ENCODE results near the gene CD84. TPM values are rescaled to one million over a fixed set of nuclear protein-coding genes. Genes with fewer than 3 reads are reported as not detected.

CD84 gene
- total RNA-seq, 1 donor from 2014 or later = not detected

GRCh38 chr1:160626509-160627342 is 47.4 kb upstream of the CD84 start:
- Histone ChIP-seq H4K20me1 (ENCODE audit: low read depth) (no peaks in the 10 kb centered on the region), H3K4me3 (no peak overlapping the region), H3K27ac (no peak overlapping the region), H3K9me3 (ENCODE audit: low read depth) (no peaks in the 10 kb centered on the region), H3K27me3 (no peaks in the 10 kb centered on the region), H3K9ac (no peak overlapping the region), H3K4me1 (no peaks in the 10 kb centered on the region), H2AFZ (replicated peaks) (no peak overlapping the region), H3K36me3 (no peaks in the 10 kb centered on the region), H3K79me2 (ENCODE audit: low read depth) (no peaks in the 10 kb centered on the region), H3F3A (ENCODE audit: low read depth) (no peaks in the 10 kb centered on the region), H3K4me2 (no peak overlapping the region)
- DNase-seq (ENCODE audit: low spot score) = no peak
- Mint-ChIP-seq H3K27ac (no peak overlapping the region), H3K27me3 (ENCODE audit: insufficient read depth, low read depth) (peaks cover 2% of the 10 kb centered on the region), H3K36me3 (no peaks in the 10 kb centered on the region), H3K9me3 (no peaks in the 10 kb centered on the region), H3K4me1 (peaks cover 3% of the 10 kb centered on the region), H3K4me3 (no peak overlapping the region)
- no peak for TF ChIP-seq CTCF (IDR thresholded peaks at IDR 0.05)
- no peak for TF ChIP-seq EZH2phosphoT487 (IDR thresholded peaks at IDR 0.05)
- no peak for TF ChIP-seq EZH2 (IDR thresholded peaks at IDR 0.05)

GRCh38 chr1:160625725-160626498 is 46.6 kb upstream of the CD84 start:
- Histone ChIP-seq H3K4me1 (no peaks in the 10 kb centered on the region), H3K9me3 (ENCODE audit: low read depth) (no peaks in the 10 kb centered on the region), H3F3A (ENCODE audit: low read depth) (no peaks in the 10 kb centered on the region), H3K36me3 (no peaks in the 10 kb centered on the region), H3K4me3 (no peak overlapping the region), H3K27ac (no peak overlapping the region), H3K79me2 (ENCODE audit: low read depth) (no peaks in the 10 kb centered on the region), H2AFZ (replicated peaks) (no peak overlapping the region), H3K27me3 (no peaks in the 10 kb centered on the region), H4K20me1 (ENCODE audit: low read depth) (no peaks in the 10 kb centered on the region), H3K9ac (no peak overlapping the region), H3K4me2 (no peak overlapping the region)
- no peaks in the 10 kb centered on the region for H3K36me3 Mint-ChIP-seq
- H3K4me3 Mint-ChIP-seq = no peak overlapping the region
- H3K27me3 Mint-ChIP-seq (ENCODE audit: insufficient read depth, low read depth) = peaks cover 4% of the 10 kb centered on the region
- no peaks in the 10 kb centered on the region for H3K9me3 Mint-ChIP-seq
- no peak for DNase-seq (ENCODE audit: low spot score)
- TF ChIP-seq CTCF (IDR thresholded peaks at IDR 0.05) = no peak
- TF ChIP-seq EZH2phosphoT487 (IDR thresholded peaks at IDR 0.05) = no peak
- TF ChIP-seq EZH2 (IDR thresholded peaks at IDR 0.05) = no peak
- no peak overlapping the region for H3K27ac Mint-ChIP-seq
- peaks cover 2% of the 10 kb centered on the region for H3K4me1 Mint-ChIP-seq

GRCh38 chr1:160625321-160625720 is 46.0 kb upstream of the CD84 start:
- Histone ChIP-seq H3K79me2 (ENCODE audit: low read depth) (no peaks in the 10 kb centered on the region), H3K27ac (no peak overlapping the region), H3K9me3 (ENCODE audit: low read depth) (no peaks in the 10 kb centered on the region), H4K20me1 (ENCODE audit: low read depth) (no peaks in the 10 kb centered on the region), H3K4me1 (no peaks in the 10 kb centered on the region), H2AFZ (replicated peaks) (no peak overlapping the region), H3K27me3 (no peaks in the 10 kb centered on the region), H3K4me3 (no peak overlapping the region), H3F3A (ENCODE audit: low read depth) (no peaks in the 10 kb centered on the region), H3K36me3 (no peaks in the 10 kb centered on the region), H3K4me2 (no peak overlapping the region), H3K9ac (no peak overlapping the region)
- H3K27ac Mint-ChIP-seq = no peak overlapping the region
- H3K27me3 Mint-ChIP-seq (ENCODE audit: insufficient read depth, low read depth) = peaks cover 4% of the 10 kb centered on the region
- no peaks in the 10 kb centered on the region for H3K4me1 Mint-ChIP-seq
- no peak for DNase-seq (ENCODE audit: low spot score)
- no peak for TF ChIP-seq EZH2phosphoT487 (IDR thresholded peaks at IDR 0.05)
- TF ChIP-seq CTCF (IDR thresholded peaks at IDR 0.05) = no peak
- TF ChIP-seq EZH2 (IDR thresholded peaks at IDR 0.05) = no peak
- no peak overlapping the region for H3K4me3 Mint-ChIP-seq
- no peaks in the 10 kb centered on the region for H3K9me3 Mint-ChIP-seq
- H3K36me3 Mint-ChIP-seq = no peaks in the 10 kb centered on the region

Data from neural progenitor cell (in vitro differentiated cells).